ENCODE measurements around the gene GJC1.
A peak's percentile ranks its signal among the peaks of the same experiment; 100 is the strongest.

The GJC1 gene

DNA sequence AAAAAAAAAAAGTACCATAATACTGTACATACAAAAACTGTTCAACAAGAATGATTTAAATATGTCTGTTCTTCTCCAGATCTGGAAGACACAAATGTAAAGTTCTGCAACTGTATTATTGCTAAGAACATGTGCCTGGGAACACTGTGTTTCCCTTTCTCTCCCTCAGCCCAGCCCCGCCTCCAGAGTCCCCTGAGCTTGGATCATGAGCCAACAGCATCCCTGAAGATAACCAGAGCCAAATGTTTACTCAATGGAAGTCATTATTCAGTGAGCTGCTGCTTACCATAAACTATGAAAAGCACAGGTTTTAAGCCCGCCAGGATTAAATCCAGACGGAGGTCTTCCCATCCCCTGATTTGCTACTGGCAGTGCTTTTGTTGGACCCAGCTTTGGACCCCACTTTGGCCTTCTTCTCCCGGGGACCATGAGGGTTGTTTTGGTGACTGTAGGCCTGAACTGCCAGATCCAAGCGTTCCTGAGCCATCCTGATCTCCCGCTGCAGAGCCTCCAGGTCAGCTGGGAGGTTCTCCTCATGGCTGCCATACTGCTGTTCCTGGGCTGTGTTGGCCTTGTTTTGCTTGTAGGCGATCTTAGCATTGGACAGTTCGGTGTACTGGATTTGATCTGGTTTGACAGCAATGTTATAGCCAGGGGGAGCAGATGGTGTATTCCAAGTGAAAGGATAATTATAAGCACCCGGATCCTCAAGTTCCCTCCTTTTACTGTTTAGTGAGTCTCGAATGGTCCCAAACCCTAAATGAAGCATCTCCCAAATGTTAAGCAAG lies 25.6 kb downstream of the GJC1 start:
- no peak overlapping the region for H3K27ac Mint-ChIP-seq
- H3K9me3 Mint-ChIP-seq: no peaks in the 10 kb centered on the region
- no peak overlapping the region for H3K4me3 Mint-ChIP-seq
- no peak for TF ChIP-seq CTCF (IDR thresholded peaks at IDR 0.05)
- DNase-seq: no peak
- no peaks in the 10 kb centered on the region for H3K27me3 Mint-ChIP-seq (ENCODE audit: low read depth, poor library complexity)
- H3K4me1 Mint-ChIP-seq: no peaks in the 10 kb centered on the region
- peaks cover 89% of the 10 kb centered on the region for H3K36me3 Mint-ChIP-seq (ENCODE audit: low read depth)

DNA sequence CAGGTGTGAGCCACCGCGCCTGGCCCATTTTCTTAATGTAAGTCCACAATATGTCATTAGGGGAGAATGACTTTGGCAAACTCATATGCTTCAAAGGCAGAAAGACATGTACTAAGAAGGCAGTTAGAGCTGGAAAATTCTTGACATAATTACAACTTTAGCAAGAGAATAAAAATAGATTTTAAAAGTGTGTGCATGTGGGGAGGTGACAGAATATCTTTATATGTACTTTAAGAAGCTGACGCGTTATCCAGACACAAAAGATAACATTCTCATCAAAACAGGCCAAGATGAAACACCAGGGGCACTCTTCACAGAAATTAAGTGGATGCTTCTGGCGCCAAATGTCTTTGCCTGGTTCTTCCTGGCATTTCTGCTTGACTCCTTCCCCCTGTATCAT lies 28.2 kb downstream of the GJC1 start:
- no peaks in the 10 kb centered on the region for H3K9me3 Mint-ChIP-seq
- no peaks in the 10 kb centered on the region for H3K27me3 Mint-ChIP-seq (ENCODE audit: low read depth, poor library complexity)
- no peak for DNase-seq
- no peaks in the 10 kb centered on the region for H3K4me1 Mint-ChIP-seq
- H3K4me3 Mint-ChIP-seq: no peak overlapping the region
- peaks cover 86% of the 10 kb centered on the region for H3K36me3 Mint-ChIP-seq (ENCODE audit: low read depth)
- TF ChIP-seq CTCF (IDR thresholded peaks at IDR 0.05): no peak
- H3K27ac Mint-ChIP-seq: no peak overlapping the region

DNA sequence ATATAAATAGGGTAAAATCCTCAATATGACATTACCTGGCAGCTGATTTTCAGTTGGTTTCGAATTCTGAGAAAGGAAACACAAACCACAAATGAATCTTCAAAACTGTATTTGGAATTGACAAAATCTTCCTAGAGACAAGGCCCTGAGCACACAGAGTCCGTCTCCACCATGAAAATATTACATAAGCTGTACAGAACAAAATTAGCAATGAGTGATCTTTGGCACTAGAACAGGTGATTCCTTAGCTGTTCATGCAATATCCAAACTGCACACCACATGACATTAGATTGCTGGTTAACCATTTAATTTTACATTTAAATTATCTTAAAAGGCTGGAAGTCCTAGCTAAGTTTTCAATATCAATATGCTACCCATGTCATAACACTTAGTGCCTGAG lies 31.7 kb downstream of the GJC1 start:
- H3K4me1 Mint-ChIP-seq: peaks cover 22% of the 10 kb centered on the region
- H3K27me3 Mint-ChIP-seq (ENCODE audit: low read depth, poor library complexity): no peaks in the 10 kb centered on the region
- no peak overlapping the region for H3K4me3 Mint-ChIP-seq
- peaks cover 60% of the 10 kb centered on the region for H3K36me3 Mint-ChIP-seq (ENCODE audit: low read depth)
- no peak for DNase-seq
- no peak for TF ChIP-seq CTCF (IDR thresholded peaks at IDR 0.05)
- H3K9me3 Mint-ChIP-seq: no peaks in the 10 kb centered on the region
- peak overlapping the region; percentile 22 for H3K27ac Mint-ChIP-seq

GRCh38 chr17:44797802-44798201 lies 32.3 kb downstream of the GJC1 start:
- Mint-ChIP-seq H3K4me1 (peaks cover 22% of the 10 kb centered on the region), H3K36me3 (ENCODE audit: low read depth) (peaks cover 54% of the 10 kb centered on the region), H3K27ac (peak overlapping the region; percentile 92), H3K4me3 (no peak overlapping the region), H3K9me3 (no peaks in the 10 kb centered on the region), H3K27me3 (ENCODE audit: low read depth, poor library complexity) (no peaks in the 10 kb centered on the region)
- DNase-seq: no peak
- TF ChIP-seq CTCF (IDR thresholded peaks at IDR 0.05): no peak

- Mint-ChIP-seq H3K4me3 (no peak overlapping the region), H3K36me3 (ENCODE audit: low read depth) (peaks cover 44% of the 10 kb centered on the region), H3K9me3 (no peaks in the 10 kb centered on the region), H3K27me3 (ENCODE audit: low read depth, poor library complexity) (no peaks in the 10 kb centered on the region), H3K27ac (peak overlapping the region; percentile 93), H3K4me1 (peaks cover 22% of the 10 kb centered on the region)
- DNase-seq: no peak
- TF ChIP-seq CTCF (IDR thresholded peaks at IDR 0.05): no peak
Measured at GRCh38 chr17:44796731-44797130, 33.4 kb downstream of the GJC1 start.

DNA sequence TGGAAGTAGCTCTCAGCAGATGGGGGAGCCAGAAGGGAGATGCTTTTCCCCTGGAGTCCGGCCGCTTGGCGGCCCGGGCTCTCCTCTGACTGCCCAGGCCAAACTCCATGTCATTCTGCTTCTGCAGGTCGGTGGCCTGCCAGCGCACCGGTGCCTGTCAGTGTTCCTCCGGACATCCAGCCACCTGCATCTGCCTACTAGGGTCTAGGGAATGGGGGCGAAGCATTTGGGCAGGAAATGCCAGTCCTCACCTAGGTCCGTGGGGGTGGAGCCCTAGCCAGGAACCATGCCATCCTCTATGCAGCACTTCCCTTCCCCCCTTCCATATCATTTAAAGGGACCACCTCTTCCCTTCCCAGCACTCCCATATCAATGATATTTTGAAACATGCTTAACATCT lies 34.2 kb downstream of the GJC1 start:
- peaks cover 22% of the 10 kb centered on the region for H3K4me1 Mint-ChIP-seq
- H3K9me3 Mint-ChIP-seq: no peaks in the 10 kb centered on the region
- peaks cover 36% of the 10 kb centered on the region for H3K36me3 Mint-ChIP-seq (ENCODE audit: low read depth)
- H3K27me3 Mint-ChIP-seq (ENCODE audit: low read depth, poor library complexity): no peaks in the 10 kb centered on the region
- no peak overlapping the region for H3K4me3 Mint-ChIP-seq
- no peak for DNase-seq
- no peak for TF ChIP-seq CTCF (IDR thresholded peaks at IDR 0.05)
- H3K27ac Mint-ChIP-seq: peak overlapping the region; percentile 94

Measured in nephron progenitor cell (in vitro differentiated cells).